GM10266 (cell line): ENCODE data around the gene BAZ2A.

Experiments
- DNase-seq: peaks from one replicate; pipeline ENCODE4 v3.0.0; 2012; ENCODE audit errors: extremely low spot score
- CTCF ChIP-seq: IDR thresholded peaks from 2 replicates; pipeline ENCODE4 v1.5.1; 2012; ENCODE audit warnings: mild to moderate bottlenecking, low read depth; ENCODE audit not compliant: control insufficient read depth, insufficient read depth; ENCODE audit errors: missing control alignments

BAZ2A gene

GRCh38 chr12:56604355-56604754 is 25.8 kb downstream of the BAZ2A start:
- no peak for TF ChIP-seq CTCF

GRCh38 chr12:56602239-56602638 is 27.9 kb downstream of the BAZ2A start:
- DNase-seq = no peak
- no peak for TF ChIP-seq CTCF

More at GRCh38 chr12:56604355-56604754, 25.8 kb downstream of the BAZ2A start:
- DNase-seq = no peak

- no peak for DNase-seq
- TF ChIP-seq CTCF = peak; percentile 24
These were observed 28.6 kb downstream of the BAZ2A start for GRCh38 chr12:56601503-56601902.

GRCh38 chr12:56600753-56601152 is 29.4 kb downstream of the BAZ2A start:
- TF ChIP-seq CTCF = no peak
- DNase-seq = no peak

GRCh38 chr12:56599797-56600196 is 30.3 kb downstream of the BAZ2A start:
- no peak for TF ChIP-seq CTCF
- DNase-seq = no peak

- no peak for TF ChIP-seq CTCF
These were observed 31.1 kb downstream of the BAZ2A start for GRCh38 chr12:56599041-56599440.

GRCh38 chr12:56596815-56597214 is 33.3 kb downstream of the BAZ2A start:
- DNase-seq = no peak
- no peak for TF ChIP-seq CTCF

More at GRCh38 chr12:56599041-56599440, 31.1 kb downstream of the BAZ2A start:
- no peak for DNase-seq
